Muscle of arm (tissue), 12 donors: ENCODE results near the gene ANKFY1. TPM values are rescaled to one million over a fixed set of nuclear protein-coding genes. Genes with fewer than 3 reads are reported as not detected.
"Not testable (repeated sequence)": the region's sequence is repeated elsewhere in the genome, so short reads cannot be mapped to it uniquely, and the experiment has no call there.

ENCODE experiments used
- DNase-seq: peaks from one replicate; pipeline ENCODE4 v3.0.0-alpha.2; 2013
- polyA plus RNA-seq, 12 donors: library from polyadenylated mRNA; unstranded; fragments of 120-200 nt; gene quantifications; one replicate each; pipeline ENCODE4 v1.2.1, GENCODE V29; 2013; ENCODE audit not compliant: insufficient read length in 12 of 12

Gene ANKFY1
- polyA plus RNA-seq, 12 donors = 25.8 to 66.8 (median 32.6) TPM; not detected in 1

DNA sequence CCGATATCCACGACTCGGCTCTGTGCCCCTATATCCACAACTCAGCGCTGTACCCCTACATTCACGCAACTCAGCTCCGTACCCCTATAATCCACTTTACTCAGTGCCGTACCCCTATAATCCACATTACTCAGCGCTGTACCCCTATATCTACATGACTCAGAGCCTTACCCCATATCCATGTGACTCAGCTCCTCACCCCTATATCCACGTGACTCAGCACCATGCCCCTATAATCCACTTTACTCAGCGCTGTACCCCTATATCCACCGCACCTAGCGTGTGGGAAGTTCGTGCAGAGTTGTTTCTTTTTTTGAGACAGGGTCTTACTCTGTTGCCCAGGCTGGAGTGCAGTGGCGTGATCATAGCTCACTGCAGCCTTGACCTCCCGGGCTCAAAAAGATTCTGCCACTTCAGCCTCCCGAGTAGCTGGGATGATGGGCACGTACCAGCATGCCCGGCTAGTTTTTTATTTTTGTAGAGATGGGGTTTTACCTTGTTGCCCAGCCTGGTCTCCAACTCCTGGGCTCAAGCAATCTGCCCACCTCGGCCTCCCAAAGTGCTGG lies 103.4 kb downstream of the ANKFY1 start:
- no peak for DNase-seq

GRCh38 chr17:4159761-4160160 lies 104.0 kb downstream of the ANKFY1 start:
- no peak for DNase-seq

- DNase-seq = no peak
Observed at GRCh38 chr17:4157618-4158333, 106.0 kb downstream of the ANKFY1 start.

GRCh38 chr17:4156750-4157381 lies 106.9 kb downstream of the ANKFY1 start:
- DNase-seq = no peak

- no peak for DNase-seq
Observed at GRCh38 chr17:4155980-4156620, 107.7 kb downstream of the ANKFY1 start.

- DNase-seq = no peak
Observed at GRCh38 chr17:4154201-4154600, 109.6 kb downstream of the ANKFY1 start.

DNA sequence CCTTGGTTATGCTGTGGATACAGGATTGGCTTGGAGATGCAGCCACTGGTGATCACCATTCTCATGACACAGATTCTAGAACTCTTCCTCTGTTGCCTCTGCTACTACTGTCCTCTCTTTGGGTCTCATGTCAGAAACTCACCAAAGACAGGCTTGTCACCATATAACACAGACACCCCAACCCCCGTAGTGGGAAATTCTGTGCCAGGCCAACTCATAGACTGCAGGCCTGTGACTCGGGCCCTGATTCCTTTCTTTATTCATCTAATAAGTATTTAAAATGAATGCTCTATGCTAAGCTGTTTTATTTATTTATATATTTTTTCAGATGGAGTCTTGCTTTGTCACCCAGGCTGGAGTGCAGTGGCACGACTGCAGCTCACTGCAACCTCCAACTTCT lies 111.3 kb downstream of the ANKFY1 start:
- no peak for DNase-seq

GRCh38 chr17:4150096-4150495 lies 113.7 kb downstream of the ANKFY1 start:
- DNase-seq = no peak

- DNase-seq = no peak
Observed at GRCh38 chr17:4148611-4149308, 115.0 kb downstream of the ANKFY1 start.

DNA sequence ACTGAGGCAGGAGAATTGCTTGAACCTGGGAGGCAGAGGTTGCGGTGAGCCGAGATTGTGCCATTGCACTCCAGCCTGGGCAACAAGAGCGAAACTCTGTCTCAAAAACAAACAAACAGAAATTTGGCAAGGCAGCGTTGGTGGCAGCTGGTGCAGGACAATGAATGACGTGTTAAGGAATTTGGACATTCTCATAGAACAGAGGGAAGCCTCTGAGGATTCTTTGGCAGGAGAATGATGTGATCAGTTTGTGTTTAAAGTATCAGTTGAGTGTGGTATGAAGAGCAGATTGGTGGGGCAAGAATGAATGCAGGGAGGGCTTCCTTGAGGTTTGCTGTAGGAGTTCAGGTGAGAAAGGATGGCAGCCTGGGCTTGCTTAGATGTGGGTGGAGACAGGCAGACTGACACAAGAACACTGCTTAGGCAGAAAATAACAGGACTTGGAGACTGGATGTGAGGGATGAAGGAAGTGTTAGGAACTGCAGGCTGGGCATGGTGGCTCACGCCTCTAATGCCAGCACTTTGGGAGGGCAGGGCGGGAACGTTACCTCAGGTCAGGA lies 115.9 kb downstream of the ANKFY1 start:
- no peak for DNase-seq

DNA sequence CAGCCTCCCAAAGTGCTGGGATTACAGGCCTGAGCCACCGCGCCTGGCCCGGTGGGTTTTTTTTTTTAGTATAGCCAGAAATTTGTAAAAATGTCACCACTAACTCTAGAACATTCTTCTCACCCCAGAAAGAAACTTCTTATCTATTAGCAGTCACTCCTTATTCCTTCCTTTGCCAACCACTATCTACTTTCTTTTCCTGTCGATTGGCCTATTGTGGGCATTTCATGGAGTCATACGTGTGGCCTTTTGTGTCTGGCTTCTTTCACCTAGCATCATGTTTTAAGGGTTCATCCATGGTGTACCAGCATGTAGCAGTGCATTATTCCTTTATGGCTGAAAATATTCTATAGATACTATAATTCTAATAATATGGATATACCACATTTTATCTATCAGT lies 117.1 kb downstream of the ANKFY1 start:
- no peak for DNase-seq

DNA sequence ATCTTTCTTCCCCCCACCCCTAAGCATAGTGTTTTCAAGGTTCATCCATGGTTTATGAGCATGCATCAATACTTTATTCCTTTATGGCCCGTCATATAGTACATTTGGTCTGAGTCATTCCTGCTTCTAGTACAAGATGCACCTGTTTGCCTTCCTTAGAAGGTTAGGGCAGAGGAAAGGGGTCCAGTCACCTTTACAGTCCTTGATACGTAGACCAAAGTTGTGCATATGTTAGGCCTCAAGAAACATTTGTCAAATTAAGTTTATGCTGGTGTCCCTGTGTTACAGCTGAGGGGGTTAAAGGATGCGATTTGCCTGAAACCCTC lies 119.4 kb downstream of the ANKFY1 start:
- no peak for DNase-seq

DNA sequence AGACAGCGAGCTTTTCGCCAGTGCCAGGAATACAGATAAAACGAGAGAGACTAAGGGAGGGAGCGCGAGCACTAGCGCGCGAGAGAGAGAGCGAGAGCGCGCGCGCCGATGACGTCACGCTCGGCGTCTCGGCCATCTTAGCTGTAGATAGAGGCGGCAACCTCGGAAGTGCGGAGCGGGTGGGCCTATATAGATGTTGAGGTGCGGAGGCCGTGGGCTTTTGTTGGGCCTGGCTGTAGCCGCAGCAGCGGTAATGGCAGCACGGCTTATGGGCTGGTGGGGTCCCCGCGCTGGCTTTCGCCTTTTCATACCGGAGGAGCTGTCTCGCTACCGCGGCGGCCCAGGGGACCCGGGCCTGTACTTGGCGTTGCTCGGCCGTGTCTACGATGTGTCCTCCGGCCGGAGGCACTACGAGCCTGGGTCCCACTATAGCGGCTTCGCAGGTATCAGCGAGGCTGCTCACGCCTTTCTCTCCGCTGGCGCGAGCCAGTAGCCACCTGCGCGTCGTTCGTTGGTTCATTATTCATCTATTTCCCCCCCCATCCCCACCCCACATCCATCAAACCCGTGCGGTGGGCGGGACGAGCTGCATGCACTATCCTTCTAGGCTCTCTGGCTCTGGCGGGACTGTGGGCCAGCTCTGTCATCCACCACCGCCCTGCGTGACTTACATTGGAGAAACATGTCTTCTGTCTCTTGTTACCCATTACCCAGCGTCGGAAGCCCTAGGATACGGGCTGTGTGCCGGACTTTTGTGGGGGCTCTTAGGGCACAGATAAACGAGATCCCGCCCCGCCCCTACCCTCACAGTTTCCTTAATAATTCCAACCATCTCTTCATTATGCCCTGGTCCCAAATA lies 120.0 kb downstream of the ANKFY1 start:
- peak; percentile 96 for DNase-seq

GRCh38 chr17:4142107-4142900 lies 121.5 kb downstream of the ANKFY1 start:
- peak; percentile 11 for DNase-seq

DNA sequence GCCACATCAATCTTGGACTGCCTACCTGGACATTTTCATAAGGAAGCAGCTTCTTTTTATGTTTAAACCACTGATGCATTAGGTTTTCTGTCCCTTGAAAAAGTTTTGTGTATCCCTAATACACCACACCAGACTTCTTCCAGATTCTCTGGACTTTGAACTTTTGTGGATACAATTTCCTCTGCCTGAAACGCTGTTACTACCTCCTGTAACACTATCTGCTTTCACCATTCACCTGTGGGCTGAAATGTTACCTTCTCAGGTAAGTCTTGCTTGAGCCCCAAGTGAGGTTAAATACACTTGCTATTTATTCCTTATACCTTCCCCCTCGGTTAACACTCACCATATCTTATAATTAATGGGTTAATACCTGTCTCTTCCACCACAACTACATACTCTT lies 123.7 kb downstream of the ANKFY1 start:
- DNase-seq = no peak

DNA sequence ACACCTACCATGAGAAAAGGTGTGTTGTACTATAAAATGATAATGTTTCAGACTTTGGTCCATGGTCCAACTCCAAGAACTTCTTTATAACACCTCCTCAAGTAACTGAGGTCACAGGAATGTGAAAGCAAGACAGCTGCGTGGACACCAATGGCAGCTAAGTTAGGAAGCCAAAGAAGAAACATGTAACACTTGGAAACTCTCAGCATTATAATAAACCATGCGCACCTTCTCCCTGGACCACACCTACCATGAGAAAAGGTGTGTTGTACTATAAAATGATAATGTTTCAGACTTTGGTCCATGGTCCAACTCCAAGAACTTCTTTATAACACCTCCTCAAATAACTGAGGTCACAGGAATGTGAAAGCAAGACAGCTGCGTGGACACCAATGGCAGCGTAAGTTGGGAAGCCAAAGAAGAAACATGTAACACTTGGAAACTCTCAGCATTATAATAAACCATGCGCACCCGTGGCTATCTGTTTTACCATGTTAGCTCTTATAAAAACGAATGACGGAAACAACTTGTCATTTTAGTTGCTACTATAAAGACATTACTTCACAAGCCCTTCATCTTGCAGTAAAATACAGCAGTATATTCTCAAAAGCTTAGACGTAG lies 124.8 kb downstream of the ANKFY1 start:
- DNase-seq = not testable (repeated sequence)

- no peak for DNase-seq
Observed at GRCh38 chr17:4136373-4136772, 127.4 kb downstream of the ANKFY1 start.

- no peak for DNase-seq
Observed at GRCh38 chr17:4135489-4135888, 128.3 kb downstream of the ANKFY1 start.

- DNase-seq = no peak
Observed at GRCh38 chr17:4134721-4135120, 129.1 kb downstream of the ANKFY1 start.

DNA sequence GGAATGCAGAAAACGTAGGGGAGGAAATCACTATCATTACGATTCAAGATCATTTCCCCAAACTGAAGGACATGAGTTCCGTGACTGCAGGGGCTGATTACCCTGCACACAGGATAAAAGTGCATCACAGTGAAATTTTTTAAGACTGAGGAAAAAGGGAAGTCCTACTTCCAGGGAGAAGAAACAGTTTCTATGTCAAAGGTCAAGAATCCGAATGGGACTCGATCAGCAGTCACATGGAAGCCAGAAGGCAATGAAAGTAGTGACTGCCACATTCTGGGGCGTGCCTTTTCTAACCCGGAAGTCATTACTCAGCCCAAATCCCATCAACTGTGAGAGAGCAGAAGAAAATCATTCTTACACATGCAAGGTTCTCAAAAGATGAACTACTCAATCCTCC lies 133.1 kb downstream of the ANKFY1 start:
- DNase-seq = no peak
